ENCODE data around the gene FCHO2.
"Not testable (repeated sequence)": the region's sequence is repeated elsewhere in the genome, so short reads cannot be mapped to it uniquely, and the experiment has no call there.

- not testable (repeated sequence) for TF ChIP-seq YY1 (IDR thresholded peaks at IDR 0.05; ENCODE audit: insufficient read depth, insufficient read length); ZNF274 (IDR thresholded peaks at IDR 0.05; ENCODE audit: low read depth, low read length)
Observed at GRCh38 chr5:72974481-72974880, 18.6 kb downstream of the FCHO2 start.

Data from NT2/D1 (cell line).